Measurements from ENCODE around the gene IL12RB2.

Gene IL12RB2

GRCh38 chr1:67307251-67308060, at the start of gene IL12RB2:
TSS of gene IL12RB2 (plus strand) at chr1:67307873. CDS start at chr1:67320369, 12,496 bp downstream.
- no peak for DNase-seq

- no peak for DNase-seq
Observed at GRCh38 chr1:67261680-67262079, 46.0 kb upstream of the IL12RB2 start.

GRCh38 chr1:67262735-67263134, 44.9 kb upstream of the IL12RB2 start:
- DNase-seq, result no peak

- no peak for DNase-seq
Observed at GRCh38 chr1:67264152-67264551, 43.5 kb upstream of the IL12RB2 start.

- no peak for DNase-seq
Observed at GRCh38 chr1:67264899-67265298, 42.8 kb upstream of the IL12RB2 start.

GRCh38 chr1:67269061-67269460, 38.6 kb upstream of the IL12RB2 start:
- DNase-seq, result no peak

- no peak for DNase-seq
Observed at GRCh38 chr1:67270541-67270940, 37.1 kb upstream of the IL12RB2 start.

- no peak for DNase-seq
Observed at GRCh38 chr1:67273591-67273990, 34.1 kb upstream of the IL12RB2 start.

- DNase-seq, result no peak
Observed at GRCh38 chr1:67274623-67275325, 32.9 kb upstream of the IL12RB2 start.

- no peak for DNase-seq
Observed at GRCh38 chr1:67280696-67281095, 27.0 kb upstream of the IL12RB2 start.

GRCh38 chr1:67281244-67281643, 26.4 kb upstream of the IL12RB2 start:
- DNase-seq, result no peak

GRCh38 chr1:67285780-67286488, 21.7 kb upstream of the IL12RB2 start:
- DNase-seq, result no peak

GRCh38 chr1:67290236-67290635, 17.4 kb upstream of the IL12RB2 start:
- DNase-seq, result no peak

GRCh38 chr1:67294836-67295617, 12.6 kb upstream of the IL12RB2 start:
- no peak for DNase-seq

- DNase-seq, result no peak
Observed at GRCh38 chr1:67298762-67299161, 8.9 kb upstream of the IL12RB2 start.

- DNase-seq, result no peak
Observed at GRCh38 chr1:67299296-67299695, 8.4 kb upstream of the IL12RB2 start.

- DNase-seq, result no peak
Observed at GRCh38 chr1:67300561-67300960, 7.1 kb upstream of the IL12RB2 start.

- no peak for DNase-seq
Observed at GRCh38 chr1:67304023-67304422, 3.6 kb upstream of the IL12RB2 start.

GRCh38 chr1:67306547-67306946, 1.1 kb upstream of the IL12RB2 start:
- no peak for DNase-seq

- no peak for DNase-seq
Observed at GRCh38 chr1:67308136-67308535, 463 bp downstream of the IL12RB2 start.

GRCh38 chr1:67312615-67313014, 4.9 kb downstream of the IL12RB2 start:
- no peak for DNase-seq

GRCh38 chr1:67313934-67314671, 6.4 kb downstream of the IL12RB2 start:
- DNase-seq, result no peak
